Stimulated activated CD8-positive, alpha-beta memory T cell treated with anti-CD3 and anti-CD28 coated beads, Interleukin-15, amount 100 ng/mL, for 24 hours (primary cell): ENCODE results near the gene GCM1.

Experiments
- DNase-seq: peaks from one replicate; pipeline ENCODE4 v3.0.0-alpha.2; 2020; ENCODE audit warnings: low read depth

The GCM1 gene

GRCh38 chr6:53107091-53107490 is 41.5 kb downstream of the GCM1 start:
- DNase-seq: no peak

- DNase-seq: no peak
These were observed 43.7 kb downstream of the GCM1 start for GRCh38 chr6:53104916-53105315.

- no peak for DNase-seq
These were observed 44.5 kb downstream of the GCM1 start for GRCh38 chr6:53103993-53104675.

GRCh38 chr6:53101006-53101405 is 47.6 kb downstream of the GCM1 start:
- no peak for DNase-seq

GRCh38 chr6:53100561-53100960 is 48.1 kb downstream of the GCM1 start:
- DNase-seq: no peak

GRCh38 chr6:53095716-53096115 is 52.9 kb downstream of the GCM1 start:
- no peak for DNase-seq

- no peak for DNase-seq
These were observed 53.4 kb downstream of the GCM1 start for GRCh38 chr6:53095270-53095669.

- no peak for DNase-seq
These were observed 58.1 kb downstream of the GCM1 start for GRCh38 chr6:53090576-53090975.

- no peak for DNase-seq
These were observed 58.7 kb downstream of the GCM1 start for GRCh38 chr6:53089948-53090347.

- DNase-seq: no peak
These were observed 62.3 kb downstream of the GCM1 start for GRCh38 chr6:53086302-53086701.

- DNase-seq: no peak
These were observed 67.8 kb downstream of the GCM1 start for GRCh38 chr6:53080813-53081212.
